CD4-positive, CD25-positive, alpha-beta regulatory T cell (primary cell): ENCODE data around the gene OR6C70. TPM values are rescaled to one million over a fixed set of nuclear protein-coding genes. Genes with fewer than 3 reads are reported as not detected.

Experiments
- ATAC-seq, 2 donors: fragments of 150-1000 bp; cut with Tn5 transposase; one replicate each; pipeline ENCODE4 v1.10.0; 2021; ENCODE audit warnings: low read depth in 2 of 2, moderate number of reproducible peaks in 2 of 2, moderate library complexity in 1 of 2
- DNase-seq, 3 donors: peaks; one replicate each; pipeline versions ENCODE4 v3.0.0 to v3.0.0-alpha.2; 2012 to 2022; ENCODE audit warnings: mixed read lengths in 1 of 3
- H3K27ac ChIP-seq: one replicate; pipeline ENCODE4 v1.7.0; 2013; ENCODE audit warnings: mild to moderate bottlenecking, low read length; ENCODE audit not compliant: insufficient read depth, poor library complexity, severe bottlenecking
- H3K27me3 ChIP-seq: one replicate; pipeline ENCODE4 v1.7.0; 2013; ENCODE audit warnings: low read length; ENCODE audit not compliant: control insufficient read depth, insufficient read depth
- H3K36me3 ChIP-seq: one replicate; pipeline ENCODE4 v1.7.0; 2013; ENCODE audit warnings: mild to moderate bottlenecking, low read length, moderate library complexity; ENCODE audit not compliant: control insufficient read depth, insufficient read depth
- H3K4me1 ChIP-seq: 2 replicates; pipeline ENCODE4 v1.7.0; 2013; ENCODE audit warnings: mild to moderate bottlenecking, low read length; ENCODE audit not compliant: insufficient read depth, control insufficient read depth, poor library complexity, severe bottlenecking
- H3K4me3 ChIP-seq: one replicate; pipeline ENCODE4 v1.7.0; 2013; ENCODE audit warnings: low read depth, mild to moderate bottlenecking, low read length, moderate library complexity
- H3K9me3 ChIP-seq, 2 experiments: 1 replicate in 1 of 2; 2 replicates in 1 of 2; pipeline ENCODE4 v1.7.0; 2013; ENCODE audit warnings: low read length in 2 of 2, mild to moderate bottlenecking in 1 of 2, moderate library complexity in 1 of 2; ENCODE audit not compliant: control insufficient read depth in 2 of 2
- H3K27ac Mint-ChIP-seq, 3 donors: one replicate each; pipeline ENCODE4 v1.8.0; 2020 to 2022; ENCODE audit warnings: mild to moderate bottlenecking in 3 of 3, mixed read lengths in 3 of 3, moderate library complexity in 2 of 3
- H3K27me3 Mint-ChIP-seq: one replicate; pipeline ENCODE4 v1.8.0; 2022; ENCODE audit warnings: mild to moderate bottlenecking, mixed read lengths
- H3K36me3 Mint-ChIP-seq: one replicate; pipeline ENCODE4 v1.8.0; 2020; ENCODE audit warnings: mixed read lengths
- H3K4me1 Mint-ChIP-seq, 4 donors: one replicate each; pipeline ENCODE4 v1.8.0; 2020 to 2022; ENCODE audit warnings: mixed read lengths in 4 of 4, mild to moderate bottlenecking in 1 of 4
- H3K4me3 Mint-ChIP-seq, 4 donors: one replicate each; pipeline ENCODE4 v1.8.0; 2020 to 2022; ENCODE audit warnings: mild to moderate bottlenecking in 4 of 4, mixed read lengths in 4 of 4, moderate library complexity in 3 of 4
- H3K9me3 Mint-ChIP-seq, 7 donors: one replicate each; pipeline ENCODE4 v1.8.0; 2020 to 2022; ENCODE audit warnings: mixed read lengths in 7 of 7, mild to moderate bottlenecking in 3 of 7, moderate library complexity in 2 of 7
- polyA plus RNA-seq, 4 donors: library from polyadenylated mRNA; unstranded; fragments of 300-500 nt; fragmentation: Illumina TruSeq; gene quantifications; one replicate each; pipeline ENCODE4 v1.2.3, GENCODE V29; 2021
- total RNA-seq: library from RNA; stranded (reverse); gene quantifications from one replicate; pipeline ENCODE4 v1.2.3, GENCODE V29; 2022

The OR6C70 gene
- total RNA-seq (not detected), polyA plus RNA-seq (not detected)

DNA sequence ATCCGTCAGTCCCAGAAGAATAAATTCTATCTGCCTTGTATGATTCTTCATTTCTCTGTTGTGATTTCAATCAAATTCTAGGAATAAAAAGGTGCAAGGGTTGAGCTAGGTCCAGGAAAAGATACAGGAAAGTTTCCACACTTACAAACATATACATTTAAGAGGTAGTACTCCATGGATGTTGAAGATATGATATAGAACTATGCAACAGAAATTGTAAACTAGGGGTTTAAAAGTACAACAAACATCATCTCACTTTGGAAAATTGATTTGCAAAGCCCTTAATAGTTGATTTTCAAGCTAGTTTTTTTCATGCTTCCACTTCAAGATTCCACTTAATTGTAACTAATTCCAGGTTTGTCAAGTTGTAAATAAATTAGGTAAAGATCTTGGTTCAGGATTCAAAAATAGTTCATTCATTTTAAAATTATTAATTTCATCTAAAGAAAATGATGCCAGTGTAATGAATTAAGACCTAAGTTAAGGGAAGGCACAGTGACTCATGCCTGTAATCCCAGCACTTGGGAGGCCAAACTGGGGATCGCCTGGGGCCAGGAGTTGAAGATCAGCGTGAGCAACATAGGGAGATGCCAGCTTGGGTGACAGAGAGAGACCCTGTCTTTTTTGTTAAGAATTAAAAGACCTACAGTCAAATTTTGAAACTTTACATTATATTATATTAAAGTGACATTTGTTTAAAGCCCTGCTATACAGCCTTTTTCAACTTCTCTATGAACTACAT, at the start of gene OR6C70:
Gene OR6C70 (minus strand): TSS at position 51 of the 742 bp plus-strand sequence. CDS start 0 bp downstream, at position 51.
- H3K27ac ChIP-seq = no peak within 1 kb of the TSS
- Mint-ChIP-seq H3K27ac (no peak within 1 kb of the TSS), H3K4me1 (no peaks in the 10 kb centered on the region), H3K27me3 (no peaks in the 10 kb centered on the region), H3K4me3 (no peak within 1 kb of the TSS), H3K36me3 (no peaks in the 10 kb centered on the region), H3K9me3 (no peaks in the 10 kb centered on the region)
- no peaks in the 10 kb centered on the region for H3K36me3 ChIP-seq
- no peak within 1 kb of the TSS for H3K4me3 ChIP-seq
- H3K27me3 ChIP-seq = peaks cover 10% of the 10 kb centered on the region
- ATAC-seq = no peak
- H3K4me1 ChIP-seq = no peaks in the 10 kb centered on the region
- DNase-seq = no peak
- H3K9me3 ChIP-seq = no peaks in the 10 kb centered on the region

DNA sequence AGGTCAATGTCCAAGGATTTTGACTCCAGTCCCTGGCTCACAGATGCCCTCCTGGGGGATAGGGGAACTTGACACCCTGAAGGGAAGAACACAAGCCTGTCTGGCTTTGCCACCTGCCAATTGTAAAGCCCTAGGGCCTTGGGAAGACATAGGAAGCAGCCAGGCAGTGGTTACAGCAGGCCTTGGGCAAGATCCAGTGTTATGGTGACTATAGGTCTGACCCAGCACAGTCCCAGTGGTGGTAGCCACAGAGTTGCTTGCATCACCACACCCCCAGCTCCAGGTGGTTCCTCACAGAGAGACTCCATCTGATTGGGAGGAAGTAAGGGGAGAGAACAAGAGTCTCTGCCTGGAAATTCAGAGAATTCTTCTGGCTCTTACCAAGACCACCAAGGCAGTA, 46.5 kb upstream of the OR6C70 start:
- Mint-ChIP-seq H3K9me3 (peaks cover 0 to 10% (median 2%) of the 10 kb centered on the region in 7 donors), H3K27me3 (peaks cover 16% of the 10 kb centered on the region), H3K27ac (no peak overlapping the region), H3K4me3 (no peak overlapping the region), H3K36me3 (no peaks in the 10 kb centered on the region), H3K4me1 (no peaks in the 10 kb centered on the region)
- DNase-seq (no peak), ATAC-seq (no peak)
- no peaks in the 10 kb centered on the region for H3K36me3 ChIP-seq
- no peak overlapping the region for H3K4me3 ChIP-seq
- H3K27ac ChIP-seq = no peak overlapping the region
- H3K27me3 ChIP-seq = peaks cover 9% of the 10 kb centered on the region
- H3K9me3 ChIP-seq = no peaks in the 10 kb centered on the region
- no peaks in the 10 kb centered on the region for H3K4me1 ChIP-seq

DNA sequence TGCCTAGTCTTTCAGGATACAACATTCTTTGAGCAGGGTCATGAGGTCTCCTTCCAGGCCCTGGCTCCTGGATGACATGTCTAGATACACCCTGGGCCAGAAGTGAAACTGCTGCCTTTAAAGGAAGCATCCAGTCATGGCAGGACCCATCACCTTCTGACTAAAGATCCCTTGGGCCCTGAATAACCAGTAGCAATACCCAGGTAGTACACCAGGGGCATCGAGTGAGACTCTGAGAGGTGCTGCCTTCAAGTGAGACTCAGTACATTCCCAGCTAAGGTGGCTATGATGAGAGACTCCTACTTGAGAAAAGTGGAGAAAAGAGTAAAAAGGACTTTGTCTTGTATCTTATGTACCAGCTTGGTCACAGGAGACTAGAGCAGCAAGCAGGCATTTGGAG, 45.8 kb upstream of the OR6C70 start:
- Histone ChIP-seq H3K4me3 (no peak overlapping the region), H3K4me1 (no peaks in the 10 kb centered on the region), H3K9me3 (no peaks in the 10 kb centered on the region), H3K27ac (no peak overlapping the region), H3K36me3 (no peaks in the 10 kb centered on the region), H3K27me3 (peaks cover 9% of the 10 kb centered on the region)
- Mint-ChIP-seq H3K27me3 (peaks cover 16% of the 10 kb centered on the region), H3K36me3 (no peaks in the 10 kb centered on the region), H3K4me1 (no peaks in the 10 kb centered on the region), H3K9me3 (peaks cover 0 to 10% (median 2%) of the 10 kb centered on the region in 7 donors), H3K27ac (no peak overlapping the region), H3K4me3 (no peak overlapping the region)
- ATAC-seq = no peak
- peak in 1 of 3 donors; percentile 1 for DNase-seq

DNA sequence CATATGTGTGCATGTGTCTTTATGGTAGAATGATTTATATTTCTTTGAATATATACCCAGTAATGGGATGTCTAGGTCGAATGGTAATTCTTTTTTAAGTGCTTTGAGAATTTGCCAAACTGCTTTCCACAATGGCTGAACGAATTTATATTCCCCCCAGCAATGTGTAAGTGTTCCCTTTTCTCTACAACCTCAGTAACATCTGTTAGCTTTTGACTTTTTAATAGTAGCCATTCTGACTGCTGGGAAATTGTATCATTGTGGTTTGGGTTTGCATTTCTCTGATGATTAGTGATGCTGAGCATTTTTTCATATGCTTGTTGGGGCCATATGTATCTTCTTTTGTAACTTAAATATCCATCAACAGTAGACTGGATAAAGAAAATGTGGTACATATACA, 31.7 kb upstream of the OR6C70 start:
- DNase-seq (no peak), ATAC-seq (no peak)
- Mint-ChIP-seq H3K36me3 (no peaks in the 10 kb centered on the region), H3K27me3 (no peaks in the 10 kb centered on the region), H3K27ac (no peak overlapping the region), H3K4me1 (no peaks in the 10 kb centered on the region), H3K9me3 (peaks cover 0 to 1% (median 0%) of the 10 kb centered on the region in 7 donors), H3K4me3 (no peak overlapping the region)
- Histone ChIP-seq H3K27me3 (peaks cover 3% of the 10 kb centered on the region), H3K9me3 (no peaks in the 10 kb centered on the region), H3K4me3 (no peak overlapping the region), H3K4me1 (no peaks in the 10 kb centered on the region), H3K36me3 (no peaks in the 10 kb centered on the region), H3K27ac (no peak overlapping the region)

DNA sequence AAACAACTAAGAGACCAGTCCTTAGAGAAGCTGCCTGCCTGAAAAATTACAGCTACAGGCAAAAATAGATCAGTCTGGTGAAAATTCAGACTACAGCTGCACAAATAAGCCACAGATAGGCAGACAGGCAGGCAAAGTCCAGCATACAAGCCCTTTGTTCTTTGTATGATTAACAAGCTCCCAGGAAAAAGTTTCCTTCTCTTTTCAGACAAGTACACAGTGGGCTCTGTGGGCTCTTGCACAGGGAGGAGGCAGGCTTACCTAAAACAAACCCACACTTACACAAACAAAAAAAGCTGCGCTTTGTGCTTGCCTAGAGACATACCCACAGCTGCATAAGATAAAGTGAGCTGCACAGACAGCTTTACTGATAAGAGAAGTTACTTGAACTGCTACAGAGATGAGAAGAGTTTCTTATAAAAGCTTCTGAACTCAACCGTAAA, 29.9 kb upstream of the OR6C70 start:
- peaks cover 0 to 1% (median 0%) of the 10 kb centered on the region in 7 donors for H3K9me3 Mint-ChIP-seq
- H3K27ac Mint-ChIP-seq = no peak overlapping the region
- no peak overlapping the region for H3K27ac ChIP-seq
- no peaks in the 10 kb centered on the region for H3K4me1 Mint-ChIP-seq
- H3K9me3 ChIP-seq = no peaks in the 10 kb centered on the region
- H3K4me3 ChIP-seq = no peak overlapping the region
- no peak for ATAC-seq
- DNase-seq = no peak
- H3K4me3 Mint-ChIP-seq = no peak overlapping the region
- peaks cover 5% of the 10 kb centered on the region for H3K27me3 ChIP-seq
- no peaks in the 10 kb centered on the region for H3K36me3 Mint-ChIP-seq
- H3K27me3 Mint-ChIP-seq = no peaks in the 10 kb centered on the region
- H3K4me1 ChIP-seq = no peaks in the 10 kb centered on the region
- H3K36me3 ChIP-seq = no peaks in the 10 kb centered on the region

DNA sequence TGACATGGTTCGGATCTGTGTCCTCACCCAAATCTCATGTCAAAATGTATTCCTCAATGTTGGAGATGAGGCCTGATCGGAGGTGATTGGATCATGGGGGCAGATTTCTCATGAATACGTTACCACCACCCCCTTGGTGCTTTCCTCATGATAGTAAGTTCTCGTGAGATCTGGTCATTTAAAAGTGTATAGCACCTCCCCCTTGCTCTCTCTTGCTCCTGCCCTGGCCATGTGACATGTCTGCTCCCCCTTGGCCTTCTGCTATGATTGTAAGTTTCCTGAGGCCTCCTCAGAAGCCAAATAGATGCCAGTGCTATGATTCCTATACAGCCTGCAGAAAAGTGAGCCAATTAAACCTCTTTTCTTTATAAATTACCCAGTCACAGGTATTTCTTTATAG, 29.3 kb upstream of the OR6C70 start:
- Histone ChIP-seq H3K9me3 (no peaks in the 10 kb centered on the region), H3K4me1 (no peaks in the 10 kb centered on the region), H3K36me3 (no peaks in the 10 kb centered on the region), H3K27me3 (peaks cover 5% of the 10 kb centered on the region), H3K4me3 (no peak overlapping the region), H3K27ac (no peak overlapping the region)
- Mint-ChIP-seq H3K4me3 (no peak overlapping the region), H3K4me1 (no peaks in the 10 kb centered on the region), H3K36me3 (no peaks in the 10 kb centered on the region), H3K27ac (no peak overlapping the region), H3K27me3 (no peaks in the 10 kb centered on the region), H3K9me3 (peaks cover 0 to 1% (median 0%) of the 10 kb centered on the region in 7 donors)
- no peak for DNase-seq
- ATAC-seq = no peak

DNA sequence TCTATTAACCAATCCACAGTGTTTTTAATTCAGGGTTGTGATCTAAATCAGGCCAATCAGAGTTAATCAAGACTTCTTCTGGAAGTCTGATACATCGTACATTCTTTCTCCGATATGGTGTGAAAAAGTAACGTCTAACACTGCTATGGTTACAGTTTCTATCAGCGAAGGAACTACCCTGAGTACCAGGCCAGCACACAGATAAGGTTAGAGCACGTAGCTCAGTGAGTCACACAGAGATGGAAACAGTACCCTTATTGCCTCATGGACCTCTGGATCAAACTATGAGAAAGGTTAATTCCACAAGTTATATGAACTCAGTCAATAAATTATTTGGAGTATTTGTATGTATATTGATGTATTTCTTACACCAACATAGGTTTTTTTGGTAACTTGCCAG, 25.6 kb upstream of the OR6C70 start:
- H3K4me1 ChIP-seq = no peaks in the 10 kb centered on the region
- Mint-ChIP-seq H3K36me3 (no peaks in the 10 kb centered on the region), H3K9me3 (peaks cover 0 to 1% (median 0%) of the 10 kb centered on the region in 7 donors), H3K27ac (no peak overlapping the region), H3K27me3 (peaks cover 9% of the 10 kb centered on the region), H3K4me1 (no peaks in the 10 kb centered on the region), H3K4me3 (no peak overlapping the region)
- no peak overlapping the region for H3K4me3 ChIP-seq
- H3K27me3 ChIP-seq = peaks cover 2% of the 10 kb centered on the region
- ATAC-seq (no peak), DNase-seq (no peak)
- H3K9me3 ChIP-seq = no peaks in the 10 kb centered on the region
- H3K27ac ChIP-seq = no peak overlapping the region
- no peaks in the 10 kb centered on the region for H3K36me3 ChIP-seq

DNA sequence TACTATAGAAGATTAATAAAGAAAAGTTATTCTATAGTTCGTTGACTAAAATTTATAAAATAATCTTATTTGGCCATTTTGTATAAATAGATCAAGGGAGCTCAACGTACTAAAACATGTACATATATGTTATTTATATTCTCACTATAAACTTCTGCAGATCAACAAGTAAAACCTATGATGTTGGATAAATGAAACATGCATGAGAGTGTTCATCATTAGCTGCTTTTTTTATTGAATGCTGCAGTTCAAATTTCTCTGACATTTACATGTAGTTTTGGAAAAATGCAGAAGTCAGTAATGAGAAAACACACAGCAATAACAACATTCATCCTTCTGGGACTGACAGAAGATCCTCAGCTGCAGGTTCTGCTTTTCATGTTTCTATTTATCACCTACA, 22.1 kb upstream of the OR6C70 start, which contains the start of gene OR6C68:
Gene OR6C68 (plus strand): TSS at position 301 of the 400 bp plus-strand sequence. CDS start 0 bp downstream, at position 301.
- H3K4me1 Mint-ChIP-seq = no peaks in the 10 kb centered on the region
- no peak for ATAC-seq
- H3K36me3 Mint-ChIP-seq = no peaks in the 10 kb centered on the region
- H3K4me1 ChIP-seq = no peaks in the 10 kb centered on the region
- H3K9me3 Mint-ChIP-seq = peaks cover 0 to 1% (median 0%) of the 10 kb centered on the region in 7 donors
- H3K27ac Mint-ChIP-seq = no peak within 1 kb of the TSS
- no peak within 1 kb of the TSS for H3K4me3 ChIP-seq
- no peak for DNase-seq
- no peak within 1 kb of the TSS for H3K27ac ChIP-seq
- no peak within 1 kb of the TSS for H3K4me3 Mint-ChIP-seq
- H3K36me3 ChIP-seq = no peaks in the 10 kb centered on the region
- H3K27me3 Mint-ChIP-seq = peaks cover 9% of the 10 kb centered on the region
- H3K27me3 ChIP-seq = peaks cover 2% of the 10 kb centered on the region
- no peaks in the 10 kb centered on the region for H3K9me3 ChIP-seq
